HepG2 (cell line): ENCODE results near the gene RFX2. TPM values are rescaled to one million over a fixed set of nuclear protein-coding genes. Genes with fewer than 3 reads are reported as not detected.

ENCODE experiments used
- ATAC-seq: fragments of 200-7000 bp; cut with Tn5 transposase; 3 replicates; pipeline ENCODE4 v1.9.1; 2020; ENCODE audit warnings: mild to moderate bottlenecking, moderate library complexity
- BruUV-seq: library from RNA; stranded (reverse); fragments of 400-500 nt; replicated peaks from 2 replicates; lab custom pipeline; 2021; lab: Mats Ljungman, UMichigan
- CTCF ChIA-PET: fragments of 300-600 bp; formaldehyde crosslinking; extraction: SDS; loops from one replicate; lab custom pipeline; 2021; ENCODE audit warnings: low total read pairs, inconsistent platforms, low intra/inter-chr PET ratio; lab: Yijun Ruan, JAX
- POLR2A ChIA-PET: fragments of 350-600 bp; sonication (Branson Sonifier 250); formaldehyde crosslinking; loops from one replicate; lab custom pipeline; 2020; ENCODE audit warnings: antibody characterized with exemption, inconsistent platforms; lab: Yijun Ruan, JAX
- DNase-seq: peaks from one replicate; pipeline ENCODE4 v3.0.0-alpha.2; 2015; ENCODE audit warnings: low spot score
- FAIRE-seq: peaks from 3 replicates; lab custom pipeline; 2011; peaks lifted over from hg19 to GRCh38; lab: Jason Lieb, UNC
- H2AFZ ChIP-seq: one replicate; pipeline ENCODE4 v1.6.1; 2011; ENCODE audit warnings: low read length, inconsistent platforms
- H3K27ac ChIP-seq: fragments of 300-600 bp; 3 replicates; pipeline ENCODE4 v1.8.0; 2011; ENCODE audit warnings: mixed run types, mild to moderate bottlenecking, mixed read lengths, low read length, inconsistent platforms; ENCODE audit not compliant: insufficient read depth; ENCODE audit errors: extremely low read length
- H3K27me3 ChIP-seq, 2 experiments: fragments of 200-600 bp in 1 of 2; 2 replicates in 1 of 2; 3 replicates in 1 of 2; pipeline versions ENCODE4 v1.6.0 to v1.8.0; 2011; ENCODE audit warnings: low read length in 2 of 2, mild to moderate bottlenecking in 2 of 2, moderate library complexity in 2 of 2, inconsistent platforms in 1 of 2; ENCODE audit not compliant: insufficient read depth in 2 of 2, control insufficient read depth in 1 of 2
- H3K36me3 ChIP-seq, 2 experiments: fragments of 200-600 bp in 1 of 2; replicated peaks in 1 of 2; 2 replicates in 1 of 2; 3 replicates in 1 of 2; pipeline versions ENCODE4 v1.5.1 to v1.8.0; 2011; ENCODE audit warnings: low read length in 2 of 2, inconsistent platforms in 1 of 2; ENCODE audit not compliant: insufficient read depth in 2 of 2, control insufficient read depth in 1 of 2
- H3K4me1 ChIP-seq: 2 replicates; pipeline ENCODE4 v1.5.1; 2012; ENCODE audit warnings: low read length, inconsistent platforms; ENCODE audit not compliant: insufficient read depth
- H3K4me2 ChIP-seq: 2 replicates; pipeline ENCODE4 v1.6.0; 2011; ENCODE audit warnings: low read depth, low read length, inconsistent platforms
- H3K4me3 ChIP-seq, 3 experiments: fragments of 200-600 bp in 1 of 3; sonication (generic), shearing (Covaris generic) in 1 of 3; replicated peaks in 1 of 3; 2 replicates each; pipeline ENCODE4 v1.5.1; 2011 to 2016; ENCODE audit warnings: low read length in 3 of 3, inconsistent platforms in 2 of 3, low read depth in 2 of 3, mild to moderate bottlenecking in 2 of 3, control low read depth in 1 of 3, mixed read lengths in 1 of 3; ENCODE audit not compliant: insufficient read depth in 1 of 3
- H3K79me2 ChIP-seq: one replicate; pipeline ENCODE4 v1.6.1; 2011; ENCODE audit warnings: low read length, inconsistent platforms; ENCODE audit not compliant: insufficient read depth
- H3K9ac ChIP-seq: 2 replicates; pipeline ENCODE4 v1.6.0; 2011; ENCODE audit warnings: mild to moderate bottlenecking, low read depth, low read length, inconsistent platforms; ENCODE audit not compliant: insufficient read depth
- H3K9me3 ChIP-seq: 2 replicates; pipeline ENCODE4 v1.5.1; 2012; ENCODE audit warnings: mild to moderate bottlenecking, low read length
- H4K20me1 ChIP-seq: 2 replicates; pipeline ENCODE4 v1.6.0; 2011; ENCODE audit warnings: inconsistent platforms, mild to moderate bottlenecking, low read length, moderate library complexity; ENCODE audit not compliant: insufficient read depth
- HINFP ChIP-seq: sonication (generic); formaldehyde crosslinking; IDR thresholded peaks from 2 replicates; pipeline ENCODE4 v1.4.0; 2020; ENCODE audit warnings: low read depth, mild to moderate bottlenecking, missing genetic modification reagents
- MBNL3 ChIP-seq: fragments of 250-450 bp; sonication (Bioruptor Pico); conservative IDR thresholded peaks from 2 replicates; pipeline ENCODE4 v1.8.0; 2022; ENCODE audit warnings: mild to moderate bottlenecking, inconsistent platforms
- PAF1 ChIP-seq: IDR thresholded peaks from 2 replicates; pipeline ENCODE4 v1.6.1; 2016; ENCODE audit warnings: missing genetic modification reagents, missing compliant biosample characterization
- PITX1 ChIP-seq: sonication (generic); formaldehyde crosslinking; IDR thresholded peaks from 2 replicates; pipeline ENCODE4 v1.5.1; 2020; ENCODE audit warnings: mild to moderate bottlenecking, missing genetic modification reagents
- PLRG1 ChIP-seq: fragments of 450-650 bp; conservative IDR thresholded peaks from 2 replicates; pipeline ENCODE4 v1.6.1; 2016
- SRSF4 ChIP-seq: fragments of 200-400 bp; formaldehyde crosslinking; IDR thresholded peaks from one replicate; pipeline ENCODE4 v1.6.1; 2018; ENCODE audit warnings: mild to moderate bottlenecking, low read depth, low read length, moderate library complexity; ENCODE audit not compliant: poor library complexity, severe bottlenecking
- TBX3 ChIP-seq: fragments of 450-650 bp; IDR thresholded peaks from 2 replicates; pipeline ENCODE4 v1.6.1; 2017; ENCODE audit warnings: antibody characterized with exemption, mild to moderate bottlenecking, inconsistent platforms, borderline replicate concordance
- ZBTB33 ChIP-seq: sonication (generic); formaldehyde crosslinking; IDR thresholded peaks from 2 replicates; pipeline ENCODE4 v1.4.0; 2020; ENCODE audit warnings: missing genetic modification reagents
- ZHX1 ChIP-seq: sonication (generic); formaldehyde crosslinking; IDR thresholded peaks from 2 replicates; pipeline ENCODE4 v1.8.1; 2022; ENCODE audit warnings: low read depth, mild to moderate bottlenecking, missing genetic modification reagents
- ZNF235 ChIP-seq: sonication (generic); formaldehyde crosslinking; IDR thresholded peaks from 2 replicates; pipeline ENCODE4 v1.8.1; 2023; ENCODE audit warnings: mild to moderate bottlenecking, missing genetic modification reagents, borderline replicate concordance
- ZNF629 ChIP-seq: sonication (generic); formaldehyde crosslinking; conservative IDR thresholded peaks from 2 replicates; pipeline ENCODE4 v1.5.0; 2020; ENCODE audit warnings: missing genetic modification reagents
- ZNF775 ChIP-seq: sonication (generic); formaldehyde crosslinking; IDR thresholded peaks from 2 replicates; pipeline ENCODE4 v1.4.0; 2020; ENCODE audit warnings: missing genetic modification reagents, mild to moderate bottlenecking, moderate library complexity, borderline replicate concordance
- ZNF883 ChIP-seq: sonication (generic); formaldehyde crosslinking; IDR thresholded peaks from 2 replicates; pipeline ENCODE4 v1.5.1; 2020; ENCODE audit warnings: mild to moderate bottlenecking, missing genetic modification reagents; ENCODE audit errors: not compliant biosample characterization
- WGBS: methylation state at CpG from one replicate; pipeline ENCODE4 v1.1.6; 2017; ENCODE audit warnings: low lambda C conversion rate; 5-methylcytosine and 5-hydroxymethylcytosine counted together
- in situ Hi-C: cut with HindIII; loops from 2 replicates; pipeline ENCODE4 v1.10.0; 2017; ENCODE audit warnings: low pct_unique_long_range_greater_than_20kb; ENCODE audit not compliant: extremely low pct_ligation_motif_present
- intact Hi-C: fragments of 100-400 bp; cut with micrococcal nuclease; formaldehyde crosslinking; loops from one replicate; pipeline ENCODE4 v1.10.0; 2022; ENCODE audit not compliant: unreplicated experiment
- polyA plus RNA-seq, 8 experiments: library from polyadenylated mRNA; depleted of rRNA in 3 of 8; stranded (reverse) in 7 of 8; unstranded in 1 of 8; fragments of >200 nt; fragmentation: Illumina TruSeq in 4 of 8; extraction: Trizol in 4 of 8; gene quantifications; 2 replicates each; pipeline versions ENCODE4 v1.2.1 to v1.2.3, GENCODE V29; 2011 to 2016; ENCODE audit warnings: low read depth in 4 of 8, missing spikeins in 1 of 8, mixed read lengths in 1 of 8; ENCODE audit not compliant: insufficient read depth in 1 of 8
- total RNA-seq, 5 experiments: library from RNA; depleted of rRNA; stranded (reverse); fragments of >200 nt; fragmentation: Illumina TruSeq; extraction: Trizol; gene quantifications; 2 replicates each; pipeline ENCODE4 v1.2.3, GENCODE V29; 2016; ENCODE audit warnings: low read depth in 1 of 5

RFX2 gene
- total and polyA plus RNA-seq, 2 of the 13 experiments (the other 11 are each of a cell fraction or from before 2014, with no cell fraction given): 2.8 to 3.3 TPM

GRCh38 chr19:6048348-6048747, 62.0 kb downstream of the RFX2 start:
- no peaks in the 10 kb centered on the region for H3K27me3 ChIP-seq
- 0 out of 2 replicates have a peak overlapping the region, but pooled peaks have one; percentile 0 for H3K9ac ChIP-seq
- no peaks in the 10 kb centered on the region for H3K9me3 ChIP-seq
- H2AFZ ChIP-seq: no peak overlapping the region
- BruUV-seq: no TSS peak
- POLR2A ChIA-PET: interaction anchor here (1.6 kb wide), 1 partner anchor 78 kb away, joined by 5 read pairs; no protein-coding TSS in a partner anchor
- CTCF ChIA-PET: interaction anchor here (1.0 to 5.8 kb wide), 4 partner anchors 9 to 251 kb away, joined by 3 to 153 read pairs (median 16); no protein-coding TSS in a partner anchor
- ATAC-seq: peak; percentile 73
- H3K36me3 ChIP-seq: no peaks in the 10 kb centered on the region
- no peaks in the 10 kb centered on the region; the same call in 1 of the 2 replicates for H4K20me1 ChIP-seq
- TF ChIP-seq TBX3 (no peak), ZNF235 (CRISPR knock-in tag) (no peak), MBNL3 (CRISPR knock-in tag) (no peak), HINFP (CRISPR knock-in tag) (no peak), ZNF629 (no peak), PAF1 (CRISPR knock-in tag) (no peak), ZHX1 (CRISPR knock-in tag) (no peak), ZBTB33 (CRISPR knock-in tag) (no peak), ZNF775 (CRISPR knock-in tag) (no peak), PLRG1 (no peak), SRSF4 (no peak), ZNF883 (CRISPR knock-in tag) (no peak), PITX1 (CRISPR knock-in tag) (no peak)
- TF ChIP-seq, all 625 proteins: peak for 0
- under 1% methylated on average over 9 of the region's 9 CpGs for WGBS
- peak overlapping the region; percentile 59 for H3K4me2 ChIP-seq
- peaks cover 13% of the 10 kb centered on the region for H3K4me1 ChIP-seq
- no peak overlapping the region for H3K4me3 ChIP-seq
- H3K79me2 ChIP-seq: no peaks in the 10 kb centered on the region
- intact Hi-C loops: no loop called here
- in situ Hi-C loops: loop anchor here (5.0 to 25.0 kb wide), 2 partner anchors 79 to 264 kb away; no protein-coding TSS in a partner anchor
- no peak overlapping the region for H3K27ac ChIP-seq
- no peak for FAIRE-seq
- DNase-seq: no peak
